Right ventricle myocardium inferior (tissue), 1 donor: ENCODE data around the gene GRAMD2A. TPM values are rescaled to one million over a fixed set of nuclear protein-coding genes. Genes with fewer than 3 reads are reported as not detected.
A peak's percentile ranks its signal among the peaks of the same experiment; 100 is the strongest.

Experiments
- ATAC-seq: fragments of 200-7000 bp; cut with Tn5 transposase; one replicate; pipeline ENCODE4 v1.9.1; 2020; ENCODE audit warnings: mild to moderate bottlenecking, moderate library complexity
- DNase-seq: peaks from one replicate; pipeline ENCODE4 v3.0.0; 2021; ENCODE audit errors: missing footprints
- intact Hi-C: fragments of 100-400 bp; cut with DNase I; formaldehyde crosslinking; loops from one replicate; pipeline ENCODE4 v1.11.0; 2022
- total RNA-seq: library from RNA; stranded (reverse); fragmentation: NEBNext Ultra II Directional; extraction: Animal tissue kit (Norgen Biotek cat#: 25700); gene quantifications from one replicate; pipeline ENCODE4 v1.2.1, GENCODE V29; 2021
- donor health status: DM: no; HTN: yes; CAD: no; lungs with severe emphysema.

GRAMD2A gene
- total RNA-seq, 1 donor from 2014 or later, result not detected

DNA sequence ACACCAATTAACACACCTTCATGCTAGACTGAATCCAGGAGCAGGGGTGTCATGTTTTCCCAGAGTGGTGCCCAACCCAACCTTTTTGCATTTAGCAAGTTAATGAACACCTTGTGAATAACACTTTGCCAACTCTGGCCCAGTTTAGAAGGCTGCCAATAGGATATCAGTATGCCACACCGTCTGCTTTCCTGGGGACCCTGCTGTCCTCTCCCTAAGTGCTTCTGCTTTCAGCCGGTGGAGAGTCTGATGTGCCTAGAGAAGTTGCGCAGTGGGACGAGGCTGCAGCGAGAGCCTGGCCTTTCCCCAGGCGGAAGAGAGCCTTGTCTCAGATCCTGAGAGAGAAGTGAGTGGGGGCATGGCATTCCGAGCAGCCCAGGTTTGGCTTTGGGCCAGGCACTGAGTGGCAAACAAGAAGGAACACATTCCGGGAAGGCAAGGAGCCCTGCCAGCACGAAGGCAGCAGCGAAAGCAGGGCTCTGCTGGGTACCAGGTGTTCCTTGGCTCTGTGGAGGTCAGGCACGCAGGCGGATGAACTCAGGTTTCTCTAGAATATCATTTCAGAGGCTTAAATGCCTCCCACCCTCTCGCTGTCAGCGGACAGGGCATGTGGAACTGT, 42.5 kb downstream of the GRAMD2A start:
- intact Hi-C loops, result loop anchor here (5.0 kb wide), 3 partner anchors 38 to 413 kb away; partner anchors contain the start of genes MYO9A and SENP8
- ATAC-seq (peak; percentile 77), DNase-seq (peak; percentile 88)

DNA sequence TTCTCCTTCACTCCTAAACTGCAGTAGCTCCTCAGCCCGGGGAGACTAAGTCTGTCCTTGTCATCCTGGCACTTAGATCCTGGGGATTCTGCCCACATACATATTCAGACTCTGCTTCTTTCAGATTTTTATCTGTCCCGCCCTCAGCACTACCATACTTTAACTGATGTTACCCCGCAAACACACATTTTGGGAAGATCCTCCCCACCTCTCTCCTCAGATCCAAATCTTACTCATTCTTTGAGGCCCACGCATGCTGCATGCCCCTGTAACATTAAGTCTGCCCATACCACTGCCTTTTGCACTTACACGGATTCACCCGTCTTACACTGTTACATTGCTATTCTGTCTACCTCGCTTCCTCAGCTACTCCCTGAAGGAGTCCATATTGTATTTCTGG, 43.3 kb downstream of the GRAMD2A start:
- no peak for ATAC-seq
- no peak for DNase-seq
- intact Hi-C loops, result no loop called here

DNA sequence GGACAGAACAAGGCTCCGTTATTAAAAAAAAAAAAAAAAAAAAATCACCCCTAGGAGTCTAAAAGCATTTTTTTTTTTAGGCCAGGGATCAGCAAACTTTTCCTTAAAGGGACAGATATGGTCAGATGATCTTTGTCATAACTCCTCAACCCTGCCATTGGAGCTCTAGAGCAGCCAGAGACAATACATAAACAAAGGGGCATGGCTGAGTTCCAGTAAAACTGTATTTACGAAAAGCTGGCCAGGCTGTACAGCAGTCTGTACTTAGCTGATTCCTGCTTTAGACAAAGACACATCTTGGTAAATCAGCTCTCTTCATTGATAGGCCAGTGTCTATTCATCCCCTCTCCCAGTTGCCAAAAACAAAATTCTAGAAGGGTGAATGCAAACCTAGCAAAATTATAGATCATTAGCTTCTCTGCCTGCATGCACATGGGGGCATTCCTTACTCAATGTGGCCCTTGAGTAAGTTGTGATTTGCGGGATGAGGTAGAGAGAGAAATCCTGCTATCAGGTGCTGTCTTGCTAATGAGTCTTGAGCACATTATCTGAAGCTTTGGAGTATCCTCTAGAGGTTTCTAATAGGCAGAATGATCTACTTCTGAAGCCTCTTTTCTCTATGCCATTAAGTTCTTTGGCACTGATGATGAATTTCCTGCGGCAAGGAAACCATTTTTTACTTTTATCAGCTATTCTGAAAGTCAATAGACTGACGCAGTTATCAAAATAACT, 44.2 kb downstream of the GRAMD2A start:
- DNase-seq, result no peak
- intact Hi-C loops, result no loop called here
- ATAC-seq, result no peak

DNA sequence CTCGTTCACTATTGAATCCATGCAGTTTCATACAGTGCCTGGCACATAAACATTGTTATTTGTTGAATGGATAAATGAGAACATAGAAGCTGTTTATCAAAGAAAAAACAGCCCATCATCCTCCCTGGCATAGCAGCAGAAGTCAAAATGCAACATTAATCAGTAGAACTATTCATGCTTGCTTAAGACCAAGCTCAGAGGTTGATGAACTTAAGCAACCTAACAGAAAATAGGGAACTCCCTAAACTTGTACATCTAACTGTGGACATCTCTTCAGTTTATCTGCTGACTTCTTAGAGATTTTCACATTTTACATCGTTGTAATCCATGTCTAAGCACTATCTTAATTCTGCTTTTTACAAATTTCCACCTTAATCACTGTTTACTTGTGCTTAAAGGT, 50.2 kb downstream of the GRAMD2A start:
- intact Hi-C loops, result no loop called here
- ATAC-seq (no peak), DNase-seq (no peak)

DNA sequence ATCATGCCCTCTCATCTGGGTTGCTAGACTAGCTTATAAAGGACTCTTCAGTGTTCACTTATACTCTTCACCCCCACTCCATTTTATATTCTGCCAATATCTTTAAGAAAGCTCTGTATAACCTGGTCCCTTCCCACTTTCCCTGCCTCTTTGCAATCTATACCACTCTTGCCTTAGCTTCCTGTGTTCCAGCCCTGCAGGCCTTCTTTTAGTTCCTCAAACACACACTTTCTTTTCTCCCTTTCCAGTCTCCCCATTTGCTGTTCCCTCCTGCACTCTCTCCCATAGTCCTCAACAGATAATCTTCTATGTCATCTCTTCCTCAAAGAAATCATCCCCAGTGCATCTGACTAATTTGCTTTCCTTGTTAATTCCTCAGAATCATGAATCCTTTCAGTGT, 50.7 kb downstream of the GRAMD2A start:
- DNase-seq (no peak), ATAC-seq (no peak)
- intact Hi-C loops, result no loop called here

DNA sequence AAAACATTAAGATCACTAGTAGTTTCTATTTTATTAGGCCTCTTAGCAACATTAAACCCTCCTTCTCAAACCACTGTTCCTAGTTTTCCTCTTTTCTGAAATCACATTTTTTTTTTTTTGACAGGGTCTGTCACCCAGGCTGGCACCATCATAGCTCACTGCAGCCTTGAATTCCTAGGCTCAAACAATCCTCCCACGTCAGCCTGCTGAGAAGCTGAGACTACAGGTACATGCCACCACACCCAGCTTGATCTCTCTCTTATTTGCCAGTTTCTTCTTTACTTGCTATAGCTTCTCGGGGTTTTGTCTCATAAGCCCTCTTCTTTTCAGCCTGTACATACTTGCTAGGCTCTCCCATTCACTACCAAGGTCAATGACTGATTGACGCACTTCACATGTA, 51.4 kb downstream of the GRAMD2A start:
- ATAC-seq (no peak), DNase-seq (no peak)
- intact Hi-C loops, result no loop called here

DNA sequence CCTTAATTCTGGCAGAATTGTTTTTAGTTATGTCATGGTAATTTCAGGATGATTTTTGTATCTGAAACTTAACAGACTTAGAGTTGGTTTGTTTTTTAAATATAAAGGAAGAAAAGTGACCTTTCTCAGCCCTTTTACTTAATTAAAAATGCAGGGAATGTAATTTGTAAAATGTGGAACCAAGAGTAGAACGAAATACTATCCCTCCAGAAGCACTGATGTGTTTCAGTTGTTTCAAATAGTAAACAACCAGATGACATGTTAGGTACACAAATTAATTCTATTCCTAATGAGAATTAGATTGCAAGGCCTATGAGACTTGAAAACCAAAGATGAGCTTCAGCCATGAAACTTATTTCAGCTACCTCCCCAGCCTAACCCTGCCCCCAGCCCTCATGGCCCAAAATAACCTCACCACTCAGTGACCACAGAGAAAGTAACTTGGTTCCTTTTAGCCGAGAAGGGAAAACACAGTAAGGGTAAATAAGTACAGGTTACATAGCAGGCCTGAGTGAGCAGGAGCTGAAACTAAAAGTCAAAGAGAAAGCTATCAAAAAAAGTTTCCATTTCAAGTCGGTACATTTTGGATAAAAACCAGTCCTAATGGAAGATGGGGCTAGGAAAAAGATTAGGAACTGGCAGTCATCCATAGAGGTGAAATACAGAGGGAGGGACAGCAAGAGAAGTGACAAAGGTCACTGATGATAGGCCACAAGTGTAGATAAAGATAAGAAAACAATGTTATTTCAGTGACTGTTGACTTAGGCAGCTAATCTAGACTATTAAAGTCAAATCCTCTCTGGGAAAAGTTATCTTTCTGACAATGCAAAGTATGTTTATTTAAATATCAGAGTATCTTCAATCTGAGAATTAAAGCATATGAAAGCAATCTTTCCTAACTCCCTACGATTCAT, 56.2 kb downstream of the GRAMD2A start:
- DNase-seq (no peak), ATAC-seq (peak; percentile 56)
- intact Hi-C loops, result no loop called here

DNA sequence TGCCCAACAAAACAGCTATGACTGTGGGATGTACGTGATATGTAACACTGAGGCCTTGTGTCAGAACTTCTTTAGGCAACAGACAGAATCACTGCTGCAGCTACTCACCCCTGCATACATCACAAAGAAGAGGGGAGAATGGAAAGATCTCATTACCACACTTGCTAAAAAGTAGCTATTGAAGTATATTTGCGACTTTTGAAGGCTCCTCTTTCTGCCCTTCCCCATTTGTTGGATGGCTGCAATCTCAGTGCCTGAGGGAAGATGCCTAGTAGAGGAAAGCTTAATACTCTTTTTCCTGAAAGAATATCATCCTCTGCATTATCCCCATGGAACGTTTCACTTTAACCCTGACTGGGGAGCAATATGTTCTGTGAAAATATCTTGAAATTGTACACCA, 57.5 kb downstream of the GRAMD2A start:
- DNase-seq (no peak), ATAC-seq (no peak)
- intact Hi-C loops, result no loop called here

DNA sequence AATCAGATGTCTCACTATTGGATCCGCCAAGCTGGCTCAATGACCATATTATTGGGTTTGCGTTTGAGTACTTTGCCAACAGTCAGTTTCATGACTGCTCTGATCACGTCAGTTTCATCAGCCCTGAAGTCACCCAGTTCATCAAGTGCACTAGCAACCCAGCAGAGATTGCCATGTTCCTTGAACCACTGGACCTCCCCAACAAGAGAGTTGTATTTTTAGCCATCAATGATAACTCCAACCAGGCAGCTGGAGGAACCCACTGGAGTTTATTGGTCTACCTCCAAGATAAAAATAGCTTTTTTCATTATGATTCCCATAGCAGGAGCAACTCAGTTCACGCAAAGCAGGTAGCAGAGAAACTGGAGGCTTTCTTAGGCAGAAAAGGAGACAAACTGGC, 57.9 kb downstream of the GRAMD2A start:
- intact Hi-C loops, result no loop called here
- DNase-seq (no peak), ATAC-seq (peak; percentile 82)

DNA sequence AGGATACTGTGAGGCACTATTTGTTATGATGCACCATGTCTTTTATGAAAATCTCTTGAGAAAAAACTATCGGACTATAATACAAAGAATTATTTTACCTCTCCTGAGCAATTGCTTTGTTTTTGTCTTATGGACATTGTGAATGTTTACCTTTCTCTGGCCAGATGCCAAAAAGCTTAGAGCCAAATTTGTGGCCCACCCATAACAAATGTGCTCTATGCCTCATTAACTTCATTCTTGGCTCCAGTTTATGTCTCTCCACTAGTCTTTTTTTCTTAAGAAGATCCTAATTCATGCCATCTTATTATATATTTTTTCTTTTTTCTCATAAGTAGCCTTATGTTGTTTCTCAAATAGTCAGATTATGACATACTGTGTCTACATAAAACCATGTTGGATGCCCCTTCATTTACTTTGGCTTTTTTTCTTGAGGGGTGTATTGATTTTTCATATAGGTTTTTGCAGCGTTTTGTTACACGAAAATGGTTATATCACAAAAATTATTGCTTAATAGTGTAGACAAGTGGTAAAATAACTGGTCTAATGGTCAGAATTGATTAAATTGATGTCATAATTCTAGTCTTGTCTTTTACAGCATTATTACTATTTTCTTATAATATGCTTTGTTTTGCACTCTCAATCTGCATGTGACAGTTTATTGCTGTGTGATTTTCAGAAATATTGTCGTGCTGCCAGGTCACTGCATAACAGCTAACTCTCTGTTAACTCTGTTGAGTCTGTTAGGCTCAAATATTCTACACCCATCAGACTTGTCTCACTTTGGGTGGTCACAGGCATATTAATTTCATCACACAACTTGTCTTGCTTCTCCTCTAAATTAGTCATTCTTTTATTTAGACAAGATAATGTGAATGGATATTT, 61.2 kb downstream of the GRAMD2A start:
- ATAC-seq (no peak), DNase-seq (no peak)
- intact Hi-C loops, result no loop called here

DNA sequence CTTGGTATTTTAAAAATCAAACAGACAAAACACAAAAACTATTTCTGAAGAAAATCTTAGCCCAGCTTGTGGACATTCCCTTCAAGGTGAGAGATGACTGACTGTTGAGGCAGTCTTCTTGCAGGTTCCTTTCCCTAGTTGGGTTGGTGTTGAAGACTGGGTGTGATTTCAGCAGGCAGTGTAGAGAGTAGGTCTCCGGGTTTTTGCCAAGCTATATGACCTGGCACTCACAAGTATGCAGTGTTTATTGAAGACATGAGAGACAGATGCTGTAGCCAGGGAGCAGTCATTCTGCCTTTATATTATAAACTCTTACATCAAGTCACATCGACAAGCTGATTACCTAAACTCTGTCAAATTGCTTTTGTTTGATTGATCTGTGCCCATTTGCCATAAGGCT, 61.9 kb downstream of the GRAMD2A start:
- ATAC-seq, result no peak
- intact Hi-C loops, result no loop called here
- no peak for DNase-seq

DNA sequence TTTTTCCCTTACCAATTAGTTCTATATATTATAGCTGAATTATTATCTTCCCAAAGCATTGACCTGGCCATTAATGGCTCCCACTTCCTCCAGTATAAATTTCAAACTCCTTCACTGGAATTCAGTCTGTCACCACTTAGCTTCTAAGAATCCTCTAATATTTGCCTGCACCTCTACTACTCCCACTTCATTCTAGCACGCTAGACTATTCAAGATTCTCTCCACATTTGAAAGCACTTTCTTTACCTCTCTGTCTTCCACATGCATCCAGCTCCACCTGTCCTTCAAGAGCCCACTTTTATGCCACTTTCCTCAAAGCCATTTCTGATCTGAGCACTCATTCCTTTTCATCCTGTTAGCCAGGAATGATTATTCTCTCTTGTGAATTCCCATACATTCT, 64.4 kb downstream of the GRAMD2A start:
- no peak for DNase-seq
- ATAC-seq, result no peak
- intact Hi-C loops, result no loop called here

DNA sequence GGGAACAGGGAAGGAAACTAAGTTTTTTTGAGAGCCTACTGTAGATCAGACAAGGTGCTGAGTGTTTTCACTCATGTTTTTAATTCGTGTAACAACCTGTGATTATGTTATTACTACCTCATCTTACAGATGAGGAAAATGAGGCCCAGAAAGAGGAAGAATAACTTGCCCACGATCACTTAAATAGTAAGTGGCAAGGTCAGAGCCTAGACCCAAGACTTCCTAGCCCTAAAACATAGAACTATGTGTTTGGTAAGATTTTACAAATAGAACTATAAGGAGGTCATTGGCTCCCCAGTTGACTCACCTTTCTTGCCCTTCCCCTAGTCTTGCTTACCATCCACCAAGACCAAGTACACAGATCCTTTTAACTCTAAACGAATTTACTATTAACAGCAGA, 65.7 kb downstream of the GRAMD2A start:
- ATAC-seq (no peak), DNase-seq (no peak)
- intact Hi-C loops, result no loop called here

DNA sequence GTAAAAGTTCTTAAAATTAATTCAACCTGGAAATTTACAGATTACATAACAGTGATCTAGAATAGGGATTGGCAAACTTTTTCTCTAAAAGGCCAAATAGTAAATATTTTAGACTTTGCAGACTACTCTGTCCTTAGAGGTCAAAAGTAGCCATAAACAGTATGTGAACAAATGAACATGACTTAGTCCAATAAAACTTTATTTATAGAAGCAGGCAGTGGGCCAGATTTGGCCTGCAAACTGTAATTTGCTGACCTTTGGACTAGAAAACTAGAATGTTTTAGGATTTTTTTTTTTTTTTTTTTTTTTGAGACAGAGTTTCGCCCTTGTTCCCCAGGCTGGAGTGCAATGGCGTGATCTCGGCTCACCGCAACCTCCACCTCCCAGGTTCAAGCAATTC, 67.3 kb downstream of the GRAMD2A start:
- ATAC-seq, result no peak
- intact Hi-C loops, result no loop called here
- DNase-seq, result no peak

DNA sequence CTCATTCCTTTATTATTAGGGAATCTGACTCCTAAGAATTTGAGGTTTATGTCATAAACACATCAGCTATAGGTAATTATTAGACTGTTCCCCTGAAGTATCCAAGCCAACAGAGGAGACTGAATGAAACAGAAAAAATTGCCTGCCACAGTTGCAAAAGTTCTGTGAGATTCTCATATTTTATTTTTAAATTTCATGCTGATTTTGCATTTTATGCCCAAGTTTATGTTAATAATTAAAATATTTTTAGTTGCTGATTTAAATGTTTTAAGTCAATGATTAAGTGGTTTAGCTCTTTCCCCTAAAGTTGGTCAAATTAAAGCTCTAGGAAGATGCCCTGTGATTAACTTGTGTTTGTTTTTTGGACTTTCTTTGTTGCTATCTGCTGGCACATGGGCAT, 69.2 kb downstream of the GRAMD2A start:
- DNase-seq (no peak), ATAC-seq (no peak)
- intact Hi-C loops, result no loop called here

DNA sequence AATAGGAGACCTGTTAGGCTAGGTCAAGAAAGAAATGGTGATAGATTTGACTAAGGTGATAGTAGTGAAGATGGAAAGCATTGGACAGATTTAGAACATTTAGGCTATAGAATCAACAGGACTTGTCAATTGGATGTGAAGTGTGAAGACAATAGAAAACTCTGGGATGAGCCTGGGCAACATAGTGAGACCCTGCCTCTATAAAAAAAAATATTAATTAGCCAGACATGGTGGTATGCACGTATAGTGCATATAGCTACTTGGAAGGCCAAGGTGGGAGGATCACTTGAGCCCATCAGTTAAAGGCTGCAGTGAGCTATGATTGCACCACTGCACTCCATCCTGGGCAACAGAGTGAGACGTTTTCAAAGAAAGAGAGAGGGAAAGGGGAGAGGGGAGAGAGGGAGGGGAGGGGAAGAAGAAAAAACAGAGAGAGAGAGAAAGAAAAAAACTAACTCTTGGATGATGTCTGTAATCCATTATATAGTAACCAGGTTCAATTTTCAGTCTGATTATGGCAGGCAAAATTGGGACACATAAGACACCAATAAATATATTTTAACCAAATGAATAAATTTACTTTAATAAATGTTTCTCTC, 69.8 kb downstream of the GRAMD2A start:
- intact Hi-C loops, result no loop called here
- ATAC-seq, result no peak
- no peak for DNase-seq

DNA sequence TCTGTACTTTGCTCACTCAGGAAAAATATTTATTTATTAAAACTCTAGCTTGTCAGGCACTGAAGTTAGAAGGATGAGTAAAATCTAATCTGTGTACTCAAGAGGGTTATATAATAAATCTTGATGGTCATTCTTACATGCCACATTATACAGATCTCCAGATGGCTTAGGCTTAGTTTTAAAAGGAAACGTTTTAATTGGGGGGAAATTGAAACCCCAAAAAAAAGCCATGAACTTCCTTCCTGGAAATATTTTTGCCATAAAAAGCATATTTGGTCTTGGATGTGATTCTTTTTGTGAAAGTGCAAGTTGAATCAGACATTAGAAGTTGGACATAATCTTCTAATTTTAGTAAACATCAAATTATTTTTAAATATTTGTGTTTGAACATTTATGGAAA, 73.4 kb downstream of the GRAMD2A start:
- DNase-seq (no peak), ATAC-seq (no peak)
- intact Hi-C loops, result no loop called here
